ENCODE measurements around the gene MAP3K3. TPM values are rescaled to one million over a fixed set of nuclear protein-coding genes. Genes with fewer than 3 reads are reported as not detected.

The MAP3K3 gene
- total and polyA plus RNA-seq, 2 donors (not counting 1 experiment from before 2014, with no cell fraction given), result 49.1 to 74.7 TPM

GRCh38 chr17:63646488-63646806 is 24.2 kb downstream of the MAP3K3 start:
- H3K4me3 ChIP-seq (ENCODE audit: control extremely low read depth in 1 of 5, extremely low read depth in 1 of 5, insufficient read depth in 1 of 5, low read depth in 2 of 5, low read length in 4 of 5), result no peak overlapping the region
- ChIA-PET CTCF (interaction anchor here (0.8 to 1.4 kb wide), 4 partner anchors 19 to 64 kb away, joined by 3 to 4 read pairs (median 3); no protein-coding TSS in a partner anchor), POLR2A (interaction anchor here (1.0 to 1.1 kb wide), 2 partner anchors 23 to 52 kb away, joined by 3 to 4 read pairs; no protein-coding TSS in a partner anchor)
- H3K27ac Mint-ChIP-seq, result peak overlapping the region; percentile 82
- ATAC-seq (ENCODE audit: low read depth) (peak; percentile 84), DNase-seq (peak; percentile 73)
- H3K27ac ChIP-seq (ENCODE audit: low read length in 2 of 2), result peak overlapping the region; percentile 46 to 85
- peaks cover 29 to 37% of the 10 kb centered on the region in 2 donors for H3K4me1 ChIP-seq (ENCODE audit: control insufficient read depth in 2 of 2, insufficient read depth in 2 of 2, low read length in 2 of 2)
- peak overlapping the region; percentile 20 for H2AFZ ChIP-seq (ENCODE audit: insufficient read depth, low read depth, low read length, poor library complexity, severe bottlenecking)
- no peak for TF ChIP-seq CTCF (IDR thresholded peaks at IDR 0.05)
- TF ChIP-seq EZH2 (IDR thresholded peaks at IDR 0.05; ENCODE audit: borderline replicate concordance, insufficient read depth, low read depth, low read length, poor library complexity, severe bottlenecking), result no peak
- peaks cover 15% of the 10 kb centered on the region for H3K79me2 ChIP-seq (ENCODE audit: control insufficient read depth, insufficient read depth, low read length)
- no peaks in the 10 kb centered on the region for H3K27me3 Mint-ChIP-seq
- no CpG with 5 or more reads among the region's 1 CpG for WGBS (ENCODE audit: insufficient coverage)
- H3K9me3 ChIP-seq (ENCODE audit: control extremely low read depth in 1 of 3, control insufficient read depth in 2 of 3, insufficient read depth in 1 of 3, low read length in 2 of 3), result no peaks in the 10 kb centered on the region
- H3K9me3 Mint-ChIP-seq (ENCODE audit: insufficient read depth), result no peaks in the 10 kb centered on the region
- H4K20me1 ChIP-seq (ENCODE audit: control insufficient read depth, insufficient read depth, low read length, poor library complexity, severe bottlenecking), result no peaks in the 10 kb centered on the region
- H3K9ac ChIP-seq (ENCODE audit: low read length), result peak overlapping the region; percentile 8
- H3K36me3 ChIP-seq (replicated peaks in 1 of 2; ENCODE audit: control extremely low read depth in 1 of 2, control insufficient read depth in 1 of 2, extremely low read depth in 1 of 2, insufficient read depth in 2 of 2, low read length in 1 of 2), result peaks cover 2 to 12% of the 10 kb centered on the region in 2 experiments
- H3K27me3 ChIP-seq (replicated peaks in 1 of 4; ENCODE audit: control extremely low read depth in 1 of 4, control insufficient read depth in 3 of 4, insufficient read depth in 4 of 4, low read length in 3 of 4), result no peaks in the 10 kb centered on the region
- intact Hi-C loops (cut with micrococcal nuclease), result no loop called here
- peak overlapping the region; percentile 70 for H3K4me3 Mint-ChIP-seq
- H3K4me1 Mint-ChIP-seq, result peaks cover 38% of the 10 kb centered on the region
- H3K4me2 ChIP-seq (replicated peaks; ENCODE audit: low read depth, low read length, poor library complexity, severe bottlenecking), result peak overlapping the region; percentile 52

- H3K4me3 Mint-ChIP-seq, result no peak overlapping the region
- no peaks in the 10 kb centered on the region for H3K27me3 Mint-ChIP-seq
- no peak for DNase-seq
- TF ChIP-seq CTCF (IDR thresholded peaks at IDR 0.05) (no peak), EZH2 (IDR thresholded peaks at IDR 0.05; ENCODE audit: borderline replicate concordance, insufficient read depth, low read depth, low read length, poor library complexity, severe bottlenecking) (no peak)
- CTCF ChIA-PET, result interaction anchor here (1.0 to 1.4 kb wide), 4 partner anchors 19 to 63 kb away, joined by 3 to 4 read pairs (median 3); no protein-coding TSS in a partner anchor
- no peaks in the 10 kb centered on the region for H3K27me3 ChIP-seq (replicated peaks in 1 of 4; ENCODE audit: control extremely low read depth in 1 of 4, control insufficient read depth in 3 of 4, insufficient read depth in 4 of 4, low read length in 3 of 4)
- 94% methylated on average over 3 of the region's 4 CpGs for WGBS (ENCODE audit: insufficient coverage)
- peaks cover 35% of the 10 kb centered on the region for H3K4me1 Mint-ChIP-seq
- intact Hi-C loops (cut with micrococcal nuclease), result no loop called here
- H3K4me2 ChIP-seq (replicated peaks; ENCODE audit: low read depth, low read length, poor library complexity, severe bottlenecking), result peak overlapping the region; percentile 52
- peaks cover 2 to 15% of the 10 kb centered on the region in 2 experiments for H3K36me3 ChIP-seq (replicated peaks in 1 of 2; ENCODE audit: control extremely low read depth in 1 of 2, control insufficient read depth in 1 of 2, extremely low read depth in 1 of 2, insufficient read depth in 2 of 2, low read length in 1 of 2)
- H3K27ac ChIP-seq (ENCODE audit: low read length in 2 of 2), result peak overlapping the region in 1 of 2 donors; percentile 85
- no peaks in the 10 kb centered on the region for H4K20me1 ChIP-seq (ENCODE audit: control insufficient read depth, insufficient read depth, low read length, poor library complexity, severe bottlenecking)
- no peak overlapping the region for H3K4me3 ChIP-seq (ENCODE audit: control extremely low read depth in 1 of 5, extremely low read depth in 1 of 5, insufficient read depth in 1 of 5, low read depth in 2 of 5, low read length in 4 of 5)
- POLR2A ChIA-PET, result interaction anchor here (1.1 kb wide), 1 partner anchor 51 kb away, joined by 3 read pairs; no protein-coding TSS in a partner anchor
- H3K79me2 ChIP-seq (ENCODE audit: control insufficient read depth, insufficient read depth, low read length), result peaks cover 15% of the 10 kb centered on the region
- H3K9me3 Mint-ChIP-seq (ENCODE audit: insufficient read depth), result no peaks in the 10 kb centered on the region
- no peaks in the 10 kb centered on the region for H3K9me3 ChIP-seq (ENCODE audit: control extremely low read depth in 1 of 3, control insufficient read depth in 2 of 3, insufficient read depth in 1 of 3, low read length in 2 of 3)
- no peak overlapping the region for H3K9ac ChIP-seq (ENCODE audit: low read length)
- peaks cover 29 to 33% of the 10 kb centered on the region in 2 donors for H3K4me1 ChIP-seq (ENCODE audit: control insufficient read depth in 2 of 2, insufficient read depth in 2 of 2, low read length in 2 of 2)
- no peak overlapping the region for H2AFZ ChIP-seq (ENCODE audit: insufficient read depth, low read depth, low read length, poor library complexity, severe bottlenecking)
- H3K27ac Mint-ChIP-seq, result peak overlapping the region; percentile 3
- no peak for ATAC-seq (ENCODE audit: low read depth)
Observed at GRCh38 chr17:63647065-63647725, 25.0 kb downstream of the MAP3K3 start.
